ENCODE results near the gene CD320. TPM values are rescaled to one million over a fixed set of nuclear protein-coding genes. Genes with fewer than 3 reads are reported as not detected.
"Not testable (repeated sequence)": the region's sequence is repeated elsewhere in the genome, so short reads cannot be mapped to it uniquely, and the experiment has no call there.

Gene CD320
- total RNA-seq, 2 donors from 2014 or later = 48.8 to 51.0 TPM

DNA sequence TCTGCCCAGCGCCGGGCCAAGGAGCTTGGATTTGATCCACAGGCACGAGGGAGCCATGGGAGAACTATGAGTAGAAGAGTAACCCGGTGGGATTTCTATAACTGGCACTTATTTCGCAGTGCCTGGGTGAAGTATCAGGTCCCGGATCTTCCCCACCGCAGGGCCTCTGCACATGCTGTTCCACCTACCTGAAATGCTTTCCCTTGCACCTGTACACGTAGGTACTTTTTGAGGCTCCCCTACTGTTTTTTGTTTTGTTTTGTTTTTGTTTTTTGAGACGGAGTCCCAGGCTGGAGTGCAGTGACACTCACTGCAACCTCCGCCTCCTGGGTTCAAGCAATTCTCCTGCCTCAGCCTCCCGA, 35.3 kb upstream of the CD320 start:
- Histone ChIP-seq H3K27ac (peak overlapping the region in 1 of 2 donors; percentile 1), H3K27me3 (no peaks in the 10 kb centered on the region), H3K4me1 (peaks cover 0 to 25% of the 10 kb centered on the region in 2 donors), H3K4me3 (peak overlapping the region in 1 of 2 donors; percentile 61), H3K9me3 (no peaks in the 10 kb centered on the region), H3K36me3 (no peaks in the 10 kb centered on the region)
- no peak for TF ChIP-seq CTCF (IDR thresholded peaks at IDR 0.05)
- DNase-seq (ENCODE audit: low spot score) = no peak

- Histone ChIP-seq H3K27ac (peak within 1 kb of the TSS; percentile 66 to 87), H3K4me1 (peaks cover 0 to 22% of the 10 kb centered on the region in 2 donors), H3K36me3 (no peaks in the 10 kb centered on the region), H3K27me3 (no peaks in the 10 kb centered on the region), H3K4me3 (peak within 1 kb of the TSS; percentile 42 to 61), H3K9me3 (no peaks in the 10 kb centered on the region)
- no peak for TF ChIP-seq CTCF (IDR thresholded peaks at IDR 0.05)
- DNase-seq (ENCODE audit: low spot score) = peak; percentile 95
Observed at GRCh38 chr19:8342684-8343482, 34.7 kb upstream of the CD320 start, which contains the start of gene KANK3. Gene KANK3, minus strand, starts transcription at chr19:8343262. Its CDS starts 5,434 bp downstream, at chr19:8337828.

DNA sequence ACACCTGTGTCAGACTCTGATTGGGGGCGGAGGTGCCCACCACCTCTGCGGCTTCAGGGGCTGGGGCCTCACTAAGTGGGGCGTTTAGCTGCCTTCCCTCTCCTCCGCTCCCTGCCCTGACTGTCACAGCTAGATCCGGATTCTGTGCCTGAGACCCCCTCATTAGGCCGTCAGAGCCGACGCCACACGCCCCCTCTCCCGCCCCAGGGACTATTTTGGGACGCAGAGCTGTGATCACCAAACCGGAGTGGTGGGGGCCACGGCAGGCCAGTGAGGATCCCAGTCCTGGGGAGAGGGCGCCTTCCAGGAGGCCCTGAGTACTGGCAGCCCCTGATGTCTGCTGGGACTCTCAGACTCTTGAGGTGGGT, 34.1 kb upstream of the CD320 start:
- Histone ChIP-seq H3K9me3 (no peaks in the 10 kb centered on the region), H3K4me3 (peak overlapping the region; percentile 42 to 61), H3K4me1 (peaks cover 0 to 17% of the 10 kb centered on the region in 2 donors), H3K27ac (peak overlapping the region; percentile 66 to 87), H3K27me3 (no peaks in the 10 kb centered on the region), H3K36me3 (no peaks in the 10 kb centered on the region)
- no peak for DNase-seq (ENCODE audit: low spot score)
- no peak for TF ChIP-seq CTCF (IDR thresholded peaks at IDR 0.05)

- not testable (repeated sequence) for H3K27me3 ChIP-seq; H3K36me3 ChIP-seq; H3K9me3 ChIP-seq; DNase-seq (ENCODE audit: low spot score)
- Histone ChIP-seq H3K4me1 (peaks cover 0 to 17% of the 10 kb centered on the region in 2 donors), H3K27ac (peak overlapping the region; percentile 66 to 87), H3K4me3 (peak overlapping the region in 1 of 2 donors; percentile 61)
Observed at GRCh38 chr19:8341504-8341903, 33.3 kb upstream of the CD320 start.

- peak overlapping the region in 1 of 2 donors; percentile 9 for H3K4me3 ChIP-seq
- no peaks in the 10 kb centered on the region for H3K27me3 ChIP-seq
- H3K27ac ChIP-seq = peak overlapping the region; percentile 66 to 87
- peaks cover 0 to 23% of the 10 kb centered on the region in 2 donors for H3K4me1 ChIP-seq
- no peaks in the 10 kb centered on the region for H3K9me3 ChIP-seq
- no peak for TF ChIP-seq CTCF (IDR thresholded peaks at IDR 0.05)
- no peaks in the 10 kb centered on the region for H3K36me3 ChIP-seq
- peak; percentile 73 for DNase-seq (ENCODE audit: low spot score)
Observed at GRCh38 chr19:8340341-8341096, 32.4 kb upstream of the CD320 start.

- no peak for TF ChIP-seq CTCF (IDR thresholded peaks at IDR 0.05)
- Histone ChIP-seq H3K27me3 (peaks cover 2 to 10% of the 10 kb centered on the region in 2 donors), H3K27ac (no peak overlapping the region)
Observed at GRCh38 chr19:8338835-8339234, 30.7 kb upstream of the CD320 start.

More at GRCh38 chr19:8338835-8339234, 30.7 kb upstream of the CD320 start:
- peaks cover 0 to 33% of the 10 kb centered on the region in 2 donors for H3K4me1 ChIP-seq
- DNase-seq (ENCODE audit: low spot score) = no peak
- H3K4me3 ChIP-seq = no peak overlapping the region
- no peaks in the 10 kb centered on the region for H3K36me3 ChIP-seq
- H3K9me3 ChIP-seq = no peaks in the 10 kb centered on the region
